ENCODE results near the gene COL24A1. TPM values are rescaled to one million over a fixed set of nuclear protein-coding genes. Genes with fewer than 3 reads are reported as not detected.

COL24A1 gene
- total and polyA plus RNA-seq, 3 donors from 2014 or later: 0.75 to 2.4 (median 1.8) TPM

DNA sequence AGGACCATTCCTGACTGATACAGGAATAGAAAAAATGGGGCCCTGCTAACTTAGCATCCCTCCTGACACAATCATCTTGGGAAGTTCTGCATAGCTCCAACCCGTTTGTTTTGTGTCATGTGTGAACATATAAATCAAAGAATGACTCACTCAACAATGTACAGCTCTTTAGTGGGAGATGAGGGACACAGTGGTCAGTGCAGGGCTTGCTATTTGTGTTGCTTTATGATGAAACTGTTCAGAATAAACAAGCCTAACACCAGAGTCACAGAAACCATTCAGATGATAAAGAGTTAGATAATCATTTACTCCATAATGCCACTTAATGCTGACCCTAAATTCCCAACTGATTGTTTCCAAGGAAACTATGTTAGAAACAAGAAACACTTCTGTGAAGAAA, 294.1 kb downstream of the COL24A1 start:
- TF ChIP-seq POLR2A (IDR thresholded peaks at IDR 0.05): no peak
- TF ChIP-seq, protein P1, sequence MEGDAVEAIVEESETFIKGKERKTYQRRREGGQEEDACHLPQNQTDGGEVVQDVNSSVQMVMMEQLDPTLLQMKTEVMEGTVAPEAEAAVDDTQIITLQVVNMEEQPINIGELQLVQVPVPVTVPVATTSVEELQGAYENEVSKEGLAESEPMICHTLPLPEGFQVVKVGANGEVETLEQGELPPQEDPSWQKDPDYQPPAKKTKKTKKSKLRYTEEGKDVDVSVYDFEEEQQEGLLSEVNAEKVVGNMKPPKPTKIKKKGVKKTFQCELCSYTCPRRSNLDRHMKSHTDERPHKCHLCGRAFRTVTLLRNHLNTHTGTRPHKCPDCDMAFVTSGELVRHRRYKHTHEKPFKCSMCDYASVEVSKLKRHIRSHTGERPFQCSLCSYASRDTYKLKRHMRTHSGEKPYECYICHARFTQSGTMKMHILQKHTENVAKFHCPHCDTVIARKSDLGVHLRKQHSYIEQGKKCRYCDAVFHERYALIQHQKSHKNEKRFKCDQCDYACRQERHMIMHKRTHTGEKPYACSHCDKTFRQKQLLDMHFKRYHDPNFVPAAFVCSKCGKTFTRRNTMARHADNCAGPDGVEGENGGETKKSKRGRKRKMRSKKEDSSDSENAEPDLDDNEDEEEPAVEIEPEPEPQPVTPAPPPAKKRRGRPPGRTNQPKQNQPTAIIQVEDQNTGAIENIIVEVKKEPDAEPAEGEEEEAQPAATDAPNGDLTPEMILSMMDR (IDR thresholded peaks at IDR 0.05): no peak
- Histone ChIP-seq H3K4me1 (no peaks in the 10 kb centered on the region), H3K9me3 (no peaks in the 10 kb centered on the region), H3K27me3 (no peaks in the 10 kb centered on the region), H3K4me3 (no peak overlapping the region), H3K36me3 (ENCODE audit: low read depth, missing control alignments) (no peaks in the 10 kb centered on the region), H3K27ac (no peak overlapping the region)
- 46 to 53% methylated on average over 1 of the region's 1 CpG for WGBS, 2 donors
- intact Hi-C loops (cut with DNase I; ENCODE audit: low total_unique reads): no loop called here
- DNase-seq: no peak

DNA sequence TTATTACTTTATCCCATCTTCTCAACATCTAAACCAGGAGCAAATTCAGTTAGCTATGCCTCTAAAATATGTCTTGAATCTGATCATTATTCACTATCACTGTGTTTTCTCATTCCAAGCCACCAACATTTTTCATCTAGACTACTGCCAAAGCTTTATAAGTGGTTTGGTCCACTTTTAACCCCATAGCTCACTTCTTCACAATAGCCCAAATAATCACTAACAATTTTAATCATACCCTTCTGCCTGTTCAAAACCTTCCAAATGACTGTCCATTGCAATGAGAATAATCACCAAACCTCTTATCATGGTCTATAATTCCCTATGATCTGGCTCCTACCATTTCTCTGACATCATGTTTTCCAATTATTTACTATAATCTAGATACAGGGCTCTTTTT, 298.6 kb downstream of the COL24A1 start:
- H3K27me3 ChIP-seq: no peaks in the 10 kb centered on the region
- intact Hi-C loops (cut with DNase I; ENCODE audit: low total_unique reads): no loop called here
- H3K27ac ChIP-seq: no peak overlapping the region
- no peaks in the 10 kb centered on the region for H3K36me3 ChIP-seq (ENCODE audit: low read depth, missing control alignments)
- no peaks in the 10 kb centered on the region for H3K4me1 ChIP-seq
- no peak for DNase-seq
- no peak for TF ChIP-seq POLR2A (IDR thresholded peaks at IDR 0.05)
- TF ChIP-seq, protein P1 (IDR thresholded peaks at IDR 0.05): no peak
- no peak overlapping the region for H3K4me3 ChIP-seq
- H3K9me3 ChIP-seq: no peaks in the 10 kb centered on the region

DNA sequence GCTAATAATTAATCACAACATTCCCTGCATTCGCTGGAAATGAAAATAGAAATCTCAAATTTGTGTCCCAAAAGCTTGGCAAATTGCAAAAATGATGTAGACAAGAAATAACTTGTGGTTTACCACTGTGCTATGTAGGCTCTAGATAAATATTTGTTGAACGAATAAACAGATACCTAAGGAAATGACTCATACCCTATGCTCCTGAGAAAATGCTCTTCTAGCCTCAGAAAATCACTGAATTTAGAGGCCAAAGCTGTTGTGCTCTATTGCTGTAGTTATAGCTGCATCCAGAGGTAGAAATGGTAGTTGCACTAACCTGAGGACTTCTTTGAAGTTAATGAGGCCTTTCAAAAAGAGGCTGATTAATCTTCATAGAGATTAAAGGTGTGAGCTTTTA, 306.3 kb downstream of the COL24A1 start:
- DNase-seq: no peak
- H3K4me1 ChIP-seq: no peaks in the 10 kb centered on the region
- no peaks in the 10 kb centered on the region for H3K9me3 ChIP-seq
- no peak overlapping the region for H3K27ac ChIP-seq
- no peaks in the 10 kb centered on the region for H3K27me3 ChIP-seq
- TF ChIP-seq POLR2A (IDR thresholded peaks at IDR 0.05): no peak
- TF ChIP-seq, protein P1 (IDR thresholded peaks at IDR 0.05): no peak
- intact Hi-C loops (cut with DNase I; ENCODE audit: low total_unique reads): no loop called here
- no peaks in the 10 kb centered on the region for H3K36me3 ChIP-seq (ENCODE audit: low read depth, missing control alignments)
- H3K4me3 ChIP-seq: no peak overlapping the region
- 58 to 61% methylated on average over 2 of the region's 2 CpGs for WGBS, 2 donors

DNA sequence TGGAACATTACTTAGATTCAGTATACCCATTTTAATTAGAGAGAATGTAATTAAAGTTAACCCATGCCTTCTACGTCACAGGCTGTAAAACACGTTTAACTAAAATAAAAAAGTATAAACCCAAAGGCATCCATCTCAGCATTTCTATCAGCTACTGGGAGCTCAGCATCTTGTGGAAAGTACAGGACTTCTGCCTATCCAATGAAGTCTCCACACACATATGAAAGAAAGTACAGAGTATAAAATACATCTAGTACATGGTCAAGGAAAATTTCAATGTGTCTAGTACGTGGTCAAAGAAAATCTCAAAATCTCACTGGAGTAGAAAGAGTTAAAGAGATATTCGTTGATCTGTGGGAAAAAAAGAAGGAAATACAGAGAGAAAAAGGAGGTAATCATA, 306.9 kb downstream of the COL24A1 start:
- TF ChIP-seq, protein P1 (IDR thresholded peaks at IDR 0.05): no peak
- no peak for TF ChIP-seq POLR2A (IDR thresholded peaks at IDR 0.05)
- Histone ChIP-seq H3K27me3 (no peaks in the 10 kb centered on the region), H3K27ac (no peak overlapping the region), H3K9me3 (no peaks in the 10 kb centered on the region), H3K4me1 (no peaks in the 10 kb centered on the region), H3K36me3 (ENCODE audit: low read depth, missing control alignments) (no peaks in the 10 kb centered on the region), H3K4me3 (no peak overlapping the region)
- DNase-seq: no peak
- intact Hi-C loops (cut with DNase I; ENCODE audit: low total_unique reads): no loop called here
- 77 to 78% methylated on average over 4 of the region's 4 CpGs for WGBS, 2 donors

DNA sequence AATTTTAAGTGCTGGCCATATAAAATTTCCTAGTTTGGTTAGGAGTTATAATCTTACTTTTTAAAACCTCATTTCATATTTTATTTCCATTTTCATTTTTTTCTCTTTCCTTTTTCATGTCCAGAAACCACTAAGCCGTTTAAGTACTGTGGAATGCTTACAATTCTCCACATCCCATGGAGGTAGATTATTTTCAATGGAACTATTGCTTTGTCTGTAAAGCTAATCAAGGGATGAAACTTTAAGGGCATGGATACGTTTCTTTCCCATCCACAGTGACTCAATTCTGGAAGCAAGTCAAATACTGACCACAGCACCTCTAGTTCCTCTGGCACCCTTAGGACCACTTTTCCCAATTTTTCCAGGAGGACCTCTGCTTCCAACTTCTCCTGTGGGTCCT, 309.2 kb downstream of the COL24A1 start:
- DNase-seq: no peak
- 85 to 87% methylated on average over 2 of the region's 2 CpGs for WGBS, 2 donors
- H3K27me3 ChIP-seq: no peaks in the 10 kb centered on the region
- H3K27ac ChIP-seq: no peak overlapping the region
- no peaks in the 10 kb centered on the region for H3K9me3 ChIP-seq
- no peaks in the 10 kb centered on the region for H3K4me1 ChIP-seq
- H3K36me3 ChIP-seq (ENCODE audit: low read depth, missing control alignments): no peaks in the 10 kb centered on the region
- intact Hi-C loops (cut with DNase I; ENCODE audit: low total_unique reads): no loop called here
- TF ChIP-seq, protein P1 (IDR thresholded peaks at IDR 0.05): no peak
- no peak for TF ChIP-seq POLR2A (IDR thresholded peaks at IDR 0.05)
- H3K4me3 ChIP-seq: no peak overlapping the region
